22Rv1 (cell line): ENCODE results near the gene PAK6.

ENCODE experiments used
- CTCF ChIP-seq: fragments of 450-650 bp; IDR thresholded peaks from 2 replicates; pipeline ENCODE4 v1.5.1; 2017; ENCODE audit warnings: mild to moderate bottlenecking
- ZFX ChIP-seq: fragments of 450-650 bp; IDR thresholded peaks from 2 replicates; pipeline ENCODE4 v1.6.1; 2017; ENCODE audit warnings: antibody characterized with exemption, borderline replicate concordance

- no peak for TF ChIP-seq CTCF
- TF ChIP-seq ZFX, result no peak
Observed at GRCh38 chr15:40232625-40233070, 6.2 kb upstream of the PAK6 start.
